H7 (cell line): Measurements from ENCODE around the gene KDSR. TPM values are rescaled to one million over a fixed set of nuclear protein-coding genes. Genes with fewer than 3 reads are reported as not detected.

Source experiments
- DNase-seq: peaks from one replicate; pipeline ENCODE4 v3.0.0; 2012
- H3K27me3 ChIP-seq: 2 replicates; pipeline ENCODE4 v1.6.0; 2011; ENCODE audit warnings: mild to moderate bottlenecking, low read length; ENCODE audit not compliant: control insufficient read depth, insufficient read depth
- H3K36me3 ChIP-seq: replicated peaks from 2 replicates; pipeline ENCODE4 v1.5.1; 2011; ENCODE audit warnings: low read length; ENCODE audit not compliant: control insufficient read depth, insufficient read depth
- H3K4me3 ChIP-seq: 2 replicates; pipeline ENCODE4 v1.5.1; 2011; ENCODE audit warnings: low read depth, mild to moderate bottlenecking, control low read depth, low read length, moderate library complexity; ENCODE audit not compliant: insufficient read depth
- total RNA-seq: library from RNA; depleted of rRNA; stranded (reverse); fragments of >200 nt; shearing (Covaris generic); gene quantifications from 2 replicates; pipeline ENCODE4 v1.2.3, GENCODE V29; 2014

The KDSR gene
- total RNA-seq, 1 experiment from 2014 or later: 23.9 TPM

DNA sequence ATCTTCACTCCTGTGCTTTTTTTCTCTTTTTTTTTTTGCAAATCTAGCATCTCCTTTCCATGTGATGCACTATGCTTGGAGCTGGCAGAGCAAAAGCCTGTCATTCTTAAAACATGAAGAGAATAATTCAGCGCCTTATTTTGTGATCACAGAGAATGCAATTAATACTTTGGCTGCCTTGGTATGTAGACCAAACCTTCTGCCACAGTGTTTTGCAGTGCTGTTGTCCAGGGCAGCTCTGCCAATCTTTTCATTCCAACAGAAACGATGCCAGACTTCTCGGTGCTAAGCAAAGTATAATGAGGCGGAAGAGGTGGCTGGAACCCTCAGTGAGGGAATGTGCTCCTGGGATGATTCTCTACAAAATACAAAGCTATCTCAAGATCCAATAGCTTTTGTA is 73.1 kb downstream of the KDSR start:
- no peaks in the 10 kb centered on the region for H3K27me3 ChIP-seq
- no peak for DNase-seq
- no peaks in the 10 kb centered on the region for H3K36me3 ChIP-seq
- H3K4me3 ChIP-seq: no peak overlapping the region

DNA sequence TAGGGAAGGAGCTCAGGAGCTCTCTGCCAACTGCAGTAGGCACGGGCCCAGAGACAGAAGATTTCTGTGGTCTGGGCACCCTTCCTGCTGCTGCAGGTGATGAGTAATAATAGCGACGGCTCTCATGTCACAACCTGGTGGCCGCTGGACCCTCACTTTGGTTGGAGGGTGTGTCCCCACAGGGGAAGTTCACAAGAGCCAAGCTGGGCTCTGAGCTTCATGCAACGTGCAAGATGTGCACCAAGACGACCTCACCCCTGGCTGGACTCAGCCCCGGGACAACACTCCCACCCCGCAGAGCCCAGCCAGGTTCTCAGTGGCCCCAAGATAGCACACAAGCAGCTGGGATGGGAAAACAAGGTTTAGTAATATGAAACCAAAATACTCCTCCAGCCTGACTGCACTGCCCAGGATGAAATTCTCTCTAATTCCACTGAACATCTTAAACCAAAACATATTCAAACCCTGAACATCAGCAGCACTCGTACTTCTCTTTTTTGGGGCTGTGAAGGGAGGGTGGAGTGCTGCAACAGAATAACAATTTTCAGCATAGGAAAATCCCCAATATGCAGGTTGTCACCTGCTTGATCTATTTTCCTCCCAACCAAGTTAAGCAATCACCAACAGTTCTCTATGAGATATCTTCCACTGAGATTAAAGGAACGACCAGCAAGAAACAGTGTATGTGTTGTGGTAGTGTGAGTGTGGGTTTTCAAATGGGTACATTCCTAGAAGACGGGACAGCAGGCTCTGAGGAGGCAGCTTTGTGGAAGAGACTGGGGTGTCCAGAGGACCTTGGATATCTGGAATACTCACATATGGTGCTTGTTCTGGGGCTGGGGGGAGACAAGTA is 73.9 kb downstream of the KDSR start:
- H3K4me3 ChIP-seq: no peak overlapping the region
- DNase-seq: no peak
- H3K36me3 ChIP-seq: no peaks in the 10 kb centered on the region
- no peaks in the 10 kb centered on the region for H3K27me3 ChIP-seq

DNA sequence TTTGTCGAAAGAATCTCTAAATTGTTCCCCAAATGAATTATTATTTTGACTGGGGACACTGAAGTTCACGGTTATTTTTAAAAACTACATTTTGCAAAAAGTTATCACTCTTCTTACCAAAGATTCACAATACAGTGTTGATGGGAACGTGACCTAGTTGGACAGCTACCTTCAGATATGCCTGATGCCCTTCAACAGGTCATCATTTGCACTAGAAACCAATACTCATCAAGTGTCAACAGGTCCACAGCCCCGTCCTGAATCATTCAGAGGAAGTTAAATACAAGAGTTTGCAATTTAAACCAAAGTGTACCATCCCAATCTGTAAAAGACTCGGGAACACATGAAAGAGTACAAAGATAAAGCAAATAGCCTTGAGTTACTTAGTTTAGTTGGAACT is 75.7 kb downstream of the KDSR start:
- no peaks in the 10 kb centered on the region for H3K27me3 ChIP-seq
- no peaks in the 10 kb centered on the region for H3K36me3 ChIP-seq
- DNase-seq: no peak
- no peak overlapping the region for H3K4me3 ChIP-seq

DNA sequence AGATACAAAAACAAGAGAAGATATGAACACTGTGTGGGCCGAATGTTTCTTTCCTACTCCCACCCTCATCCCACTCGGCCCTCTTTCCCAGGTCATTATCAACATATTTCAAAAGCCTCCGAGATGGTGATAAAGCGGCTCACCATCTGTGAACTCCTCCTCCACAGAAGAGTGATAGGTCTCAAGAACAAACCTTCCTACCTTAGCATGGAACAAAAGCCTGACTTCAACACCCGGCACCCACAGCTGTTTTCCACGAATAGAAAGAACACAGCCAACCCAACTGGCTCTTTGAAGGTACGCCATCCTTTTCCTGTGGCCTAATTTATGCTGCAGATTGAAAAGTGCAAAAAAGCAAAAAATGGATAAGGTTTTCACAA is 76.2 kb downstream of the KDSR start:
- no peaks in the 10 kb centered on the region for H3K36me3 ChIP-seq
- no peak overlapping the region for H3K4me3 ChIP-seq
- no peak for DNase-seq
- H3K27me3 ChIP-seq: no peaks in the 10 kb centered on the region

DNA sequence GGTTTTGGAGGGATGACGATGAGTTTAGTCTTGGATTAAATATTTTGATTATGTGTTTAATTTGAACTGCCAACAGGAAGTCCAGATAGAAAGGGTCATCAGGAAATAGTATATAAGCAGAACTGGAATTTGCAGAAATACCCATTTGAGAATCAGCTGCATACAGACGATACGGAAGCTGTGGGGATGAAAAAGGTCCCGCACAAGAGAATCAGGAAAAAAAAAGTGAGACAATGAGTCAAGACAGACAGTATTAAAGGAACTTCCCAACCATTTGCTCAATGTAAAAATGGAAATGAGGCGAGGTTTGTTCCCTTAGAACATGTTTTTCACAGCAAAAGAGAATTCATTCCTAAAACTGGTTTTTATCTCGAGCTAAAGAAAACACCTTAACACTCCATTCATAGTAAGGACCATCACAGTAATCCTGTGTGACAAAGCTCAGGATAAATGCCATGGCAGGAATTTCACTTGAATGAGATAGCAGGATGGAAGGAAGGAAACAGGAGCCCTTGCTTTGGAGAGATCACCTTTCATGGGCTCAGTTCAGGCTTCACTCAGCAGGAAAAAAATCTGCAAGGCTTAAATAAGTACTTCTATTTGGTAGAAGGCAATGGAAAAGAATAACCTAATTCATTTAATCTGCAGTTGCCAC is 76.7 kb downstream of the KDSR start:
- Histone ChIP-seq H3K4me3 (no peak overlapping the region), H3K36me3 (no peaks in the 10 kb centered on the region), H3K27me3 (no peaks in the 10 kb centered on the region)
- DNase-seq: no peak

DNA sequence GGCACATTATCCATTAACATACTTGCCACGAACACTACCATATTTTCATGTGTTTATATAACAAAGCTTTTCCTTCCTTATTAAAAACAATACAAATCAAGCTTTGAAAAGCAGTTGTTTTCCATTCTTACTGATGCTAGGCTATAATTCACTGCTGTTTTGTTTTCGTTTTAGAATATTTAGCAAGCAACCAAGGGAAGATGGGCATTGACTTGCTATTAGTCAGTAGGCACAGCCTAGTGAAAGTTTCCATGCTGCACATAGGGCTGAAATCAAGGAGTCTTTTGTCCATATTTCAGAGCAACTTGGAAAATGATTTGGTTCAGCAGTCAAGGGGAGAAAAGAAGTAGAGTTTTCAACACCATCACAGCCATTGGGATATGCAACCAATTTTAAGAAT is 78.7 kb downstream of the KDSR start:
- no peak for DNase-seq
- Histone ChIP-seq H3K4me3 (no peak overlapping the region), H3K36me3 (no peaks in the 10 kb centered on the region), H3K27me3 (no peaks in the 10 kb centered on the region)

DNA sequence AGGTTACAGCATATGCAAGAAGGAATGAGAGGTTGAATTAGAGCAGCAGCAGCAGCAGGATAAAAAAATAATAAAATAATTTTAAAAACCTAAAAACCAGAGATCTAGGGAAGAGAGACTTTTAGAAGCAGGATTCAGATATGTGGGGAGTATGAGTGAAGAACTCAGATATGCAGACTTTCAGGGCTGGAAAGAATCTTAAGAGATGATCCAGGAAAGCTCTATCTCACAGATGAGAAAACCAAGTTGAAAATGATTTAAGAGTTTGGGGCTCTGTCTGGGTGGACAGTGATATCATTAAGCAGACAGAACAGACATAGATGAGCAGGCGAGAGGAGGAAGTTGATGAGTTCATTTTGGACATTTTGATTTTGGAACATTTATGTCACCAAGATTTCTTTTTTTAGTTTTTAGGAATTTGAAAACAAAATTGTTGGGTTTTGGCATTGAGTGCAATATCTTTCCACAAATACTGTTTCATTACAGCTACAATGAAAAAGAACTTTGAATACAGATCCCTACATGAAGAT is 79.2 kb downstream of the KDSR start:
- no peaks in the 10 kb centered on the region for H3K27me3 ChIP-seq
- no peak for DNase-seq
- H3K4me3 ChIP-seq: no peak overlapping the region
- H3K36me3 ChIP-seq: no peaks in the 10 kb centered on the region

DNA sequence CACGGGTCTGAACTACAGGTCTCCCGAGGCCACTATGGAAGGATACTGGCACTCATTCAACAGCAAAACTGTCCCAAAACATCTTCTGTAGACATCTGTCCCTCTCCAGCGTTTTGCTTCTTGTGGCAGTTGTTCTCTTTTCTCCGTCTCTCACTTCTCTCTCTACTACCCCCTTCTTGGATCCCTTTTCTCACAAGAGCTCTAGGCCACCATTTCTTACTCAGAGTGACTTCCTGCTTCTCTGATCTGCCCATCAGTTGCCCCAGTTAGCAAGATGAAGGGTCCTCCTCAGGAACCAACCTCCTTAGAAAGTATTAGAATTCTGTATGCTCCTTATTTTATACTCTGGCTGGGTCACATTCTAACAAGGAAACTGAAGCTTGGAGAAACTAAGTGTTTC is 80.1 kb downstream of the KDSR start:
- Histone ChIP-seq H3K27me3 (no peaks in the 10 kb centered on the region), H3K4me3 (no peak overlapping the region), H3K36me3 (no peaks in the 10 kb centered on the region)
- DNase-seq: no peak

DNA sequence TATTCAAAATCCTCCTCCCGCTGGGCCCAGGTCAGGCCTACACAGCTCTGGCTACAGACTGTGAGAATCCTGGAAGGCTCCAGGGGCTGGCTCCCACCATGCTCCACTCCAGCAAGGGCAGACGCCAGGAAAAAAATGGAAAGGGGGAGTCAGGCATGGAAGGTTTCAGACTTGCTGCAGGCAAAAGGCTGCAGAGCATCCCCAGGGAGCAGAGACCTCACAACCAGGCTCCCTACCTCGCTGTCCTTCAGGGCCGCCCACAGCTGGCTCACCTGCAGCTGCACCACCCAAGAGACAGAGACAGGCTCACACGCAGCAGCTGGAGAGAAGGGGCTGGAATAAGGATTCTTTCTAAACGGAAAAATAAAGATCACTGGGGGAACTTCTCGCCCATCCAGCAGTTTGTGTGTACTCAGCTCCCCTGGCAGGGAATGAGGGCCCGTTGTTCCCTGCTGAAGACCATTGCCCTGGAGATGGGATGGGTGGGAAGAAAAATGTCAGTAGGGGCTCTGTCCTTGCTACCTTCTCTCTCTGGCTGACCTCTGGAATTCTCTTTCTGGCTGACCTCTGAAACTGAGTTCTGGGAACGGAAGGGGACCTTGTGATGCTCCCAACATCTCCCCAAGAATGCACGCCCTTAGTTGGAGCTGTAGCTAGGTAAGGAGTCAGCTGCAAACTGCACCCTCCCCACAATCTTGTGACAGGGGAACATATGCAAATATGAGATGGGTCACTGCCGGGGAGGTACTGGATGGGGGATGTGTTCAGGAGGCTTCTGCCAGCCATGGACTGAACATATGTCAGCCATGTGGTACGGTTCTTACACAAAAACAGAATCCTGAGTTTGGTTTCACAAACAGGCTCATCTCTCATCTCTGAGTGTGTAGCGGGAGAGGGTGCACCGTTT is 81.9 kb downstream of the KDSR start:
- H3K27me3 ChIP-seq: no peaks in the 10 kb centered on the region
- no peak overlapping the region for H3K4me3 ChIP-seq
- no peak for DNase-seq
- H3K36me3 ChIP-seq: no peaks in the 10 kb centered on the region

DNA sequence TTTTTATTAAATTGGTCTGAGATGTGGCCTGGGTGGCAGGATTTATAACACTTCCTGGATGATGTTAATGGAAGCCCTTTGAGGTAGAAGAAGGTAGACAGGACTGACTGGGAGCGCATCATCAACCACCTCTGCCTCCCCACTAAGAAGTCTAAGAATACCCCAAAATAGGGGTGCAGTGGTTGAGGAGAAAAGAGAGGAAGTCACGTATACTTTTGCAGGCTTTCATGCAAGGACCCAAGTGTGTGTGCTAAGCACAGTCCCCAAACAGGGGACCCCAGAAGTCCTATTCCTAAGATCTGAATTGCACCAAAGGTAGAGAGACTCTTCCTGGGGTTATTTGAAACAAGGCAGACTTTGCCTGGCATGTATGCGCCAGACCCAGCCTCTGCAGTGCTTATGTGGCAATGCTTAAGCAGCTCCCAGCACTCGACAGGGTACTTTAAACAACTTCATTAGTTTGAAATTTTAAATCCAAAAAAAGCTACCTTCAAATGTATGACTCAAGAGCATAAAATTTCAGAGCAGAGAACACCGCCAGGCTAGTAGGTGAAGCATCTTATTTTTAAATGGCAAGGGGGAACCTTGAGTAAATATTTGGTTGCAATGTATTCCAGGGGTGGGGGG is 82.7 kb downstream of the KDSR start:
- no peaks in the 10 kb centered on the region for H3K36me3 ChIP-seq
- no peaks in the 10 kb centered on the region for H3K27me3 ChIP-seq
- H3K4me3 ChIP-seq: no peak overlapping the region
- DNase-seq: no peak

DNA sequence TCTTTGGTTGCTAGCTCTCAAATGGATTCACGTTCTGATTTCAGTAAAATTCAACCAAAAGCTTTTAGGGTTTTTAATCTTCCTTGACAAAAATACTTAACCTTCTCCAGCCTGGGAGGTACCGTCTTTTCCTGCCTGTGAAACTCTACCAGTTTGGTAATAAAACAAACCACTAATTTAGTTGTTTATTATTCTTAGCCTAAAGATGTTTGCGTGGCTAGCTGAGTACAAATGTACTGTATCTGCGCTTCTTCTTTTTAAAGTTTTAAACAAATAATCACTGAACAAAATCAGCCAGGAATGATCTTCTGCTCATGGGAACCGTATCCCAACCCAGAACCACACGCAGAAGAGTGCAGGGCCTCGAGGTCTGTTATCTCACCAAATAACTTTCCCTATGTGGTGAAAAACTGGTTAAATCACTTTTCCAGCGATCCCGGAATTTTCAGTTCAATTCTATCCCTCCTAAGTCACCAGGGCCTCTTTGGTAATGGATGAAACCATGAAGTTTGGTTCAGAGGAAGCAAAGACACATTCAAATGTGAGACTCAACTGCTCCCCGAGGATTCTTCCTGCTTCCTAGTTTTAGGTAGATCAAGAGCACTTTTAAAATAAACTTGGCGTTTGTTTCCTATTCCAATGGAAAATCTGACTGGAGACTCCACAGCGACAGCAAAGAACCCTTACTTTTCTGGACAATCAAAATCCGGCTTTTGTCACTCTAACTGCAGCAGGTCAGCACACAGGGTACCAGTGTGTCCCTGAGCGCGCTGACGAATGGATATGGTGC is 83.5 kb downstream of the KDSR start:
- no peak for DNase-seq

DNA sequence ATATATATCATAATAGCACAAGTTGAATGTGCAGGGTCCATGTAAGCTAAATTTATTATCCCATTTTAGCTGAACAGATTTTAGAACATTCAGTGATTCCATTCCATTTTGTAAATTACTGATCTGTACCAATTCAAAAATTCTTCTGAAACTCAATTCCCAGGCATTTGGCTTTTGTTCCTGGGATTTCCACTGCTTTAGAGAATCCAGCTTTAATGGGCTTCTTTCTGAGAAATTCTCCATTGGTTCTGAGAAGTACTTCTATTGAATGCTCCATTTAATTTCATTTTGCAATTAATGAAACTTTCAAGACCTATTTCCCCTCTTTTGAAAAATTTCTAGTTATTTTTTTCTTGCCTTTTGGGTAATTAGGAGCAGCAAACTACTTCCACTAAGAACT is 84.2 kb downstream of the KDSR start:
- H3K36me3 ChIP-seq: no peaks in the 10 kb centered on the region
- no peaks in the 10 kb centered on the region for H3K27me3 ChIP-seq
- no peak for DNase-seq
- no peak overlapping the region for H3K4me3 ChIP-seq

More for the DNA sequence above, 83.5 kb downstream of the KDSR start:
- Histone ChIP-seq H3K36me3 (no peaks in the 10 kb centered on the region), H3K27me3 (no peaks in the 10 kb centered on the region), H3K4me3 (no peak overlapping the region)
